ENCODE results near the gene C13orf46.

The C13orf46 gene

GRCh38 chr13:114008964-114009589 is 35.2 kb upstream of the C13orf46 start:
- no peaks in the 10 kb centered on the region for H3K4me1 ChIP-seq (ENCODE audit: control insufficient read depth, insufficient read depth, low read length)
- no peak overlapping the region for H3K4me3 ChIP-seq (ENCODE audit: low read depth, low read length)
- peaks cover 24% of the 10 kb centered on the region for H3K36me3 ChIP-seq (ENCODE audit: control insufficient read depth, insufficient read depth, low read length)
- no peaks in the 10 kb centered on the region for H3K9me3 ChIP-seq (ENCODE audit: control insufficient read depth, insufficient read depth, low read length)
- H3K9ac ChIP-seq (ENCODE audit: low read depth, low read length): no peak overlapping the region
- H3K27me3 ChIP-seq (ENCODE audit: control insufficient read depth, insufficient read depth, low read length): no peaks in the 10 kb centered on the region

GRCh38 chr13:114007566-114007965 is 33.7 kb upstream of the C13orf46 start:
- Histone ChIP-seq H3K4me1 (ENCODE audit: control insufficient read depth, insufficient read depth, low read length) (no peaks in the 10 kb centered on the region), H3K9me3 (ENCODE audit: control insufficient read depth, insufficient read depth, low read length) (no peaks in the 10 kb centered on the region), H3K36me3 (ENCODE audit: control insufficient read depth, insufficient read depth, low read length) (peaks cover 20% of the 10 kb centered on the region)

GRCh38 chr13:114005206-114005724 is 31.4 kb upstream of the C13orf46 start:
- H3K4me1 ChIP-seq (ENCODE audit: control insufficient read depth, insufficient read depth, low read length): no peaks in the 10 kb centered on the region
- no peak overlapping the region for H3K4me3 ChIP-seq (ENCODE audit: low read depth, low read length)
- H3K36me3 ChIP-seq (ENCODE audit: control insufficient read depth, insufficient read depth, low read length): peaks cover 12% of the 10 kb centered on the region
- no peak overlapping the region for H3K9ac ChIP-seq (ENCODE audit: low read depth, low read length)
- H3K9me3 ChIP-seq (ENCODE audit: control insufficient read depth, insufficient read depth, low read length): no peaks in the 10 kb centered on the region
- no peaks in the 10 kb centered on the region for H3K27me3 ChIP-seq (ENCODE audit: control insufficient read depth, insufficient read depth, low read length)

More at GRCh38 chr13:114007566-114007965, 33.7 kb upstream of the C13orf46 start:
- no peaks in the 10 kb centered on the region for H3K27me3 ChIP-seq (ENCODE audit: control insufficient read depth, insufficient read depth, low read length)
- H3K4me3 ChIP-seq (ENCODE audit: low read depth, low read length): no peak overlapping the region
- no peak overlapping the region for H3K9ac ChIP-seq (ENCODE audit: low read depth, low read length)

- H3K9ac ChIP-seq (ENCODE audit: low read depth, low read length): no peak overlapping the region
Observed at GRCh38 chr13:114004420-114005205, 30.7 kb upstream of the C13orf46 start.

GRCh38 chr13:114002771-114003321 is 29.0 kb upstream of the C13orf46 start:
- no peaks in the 10 kb centered on the region for H3K9me3 ChIP-seq (ENCODE audit: control insufficient read depth, insufficient read depth, low read length)
- no peak overlapping the region for H3K4me3 ChIP-seq (ENCODE audit: low read depth, low read length)
- no peaks in the 10 kb centered on the region for H3K4me1 ChIP-seq (ENCODE audit: control insufficient read depth, insufficient read depth, low read length)
- H3K27me3 ChIP-seq (ENCODE audit: control insufficient read depth, insufficient read depth, low read length): no peaks in the 10 kb centered on the region
- H3K9ac ChIP-seq (ENCODE audit: low read depth, low read length): no peak overlapping the region
- peaks cover 10% of the 10 kb centered on the region for H3K36me3 ChIP-seq (ENCODE audit: control insufficient read depth, insufficient read depth, low read length)

More at GRCh38 chr13:114004420-114005205, 30.7 kb upstream of the C13orf46 start:
- H3K4me1 ChIP-seq (ENCODE audit: control insufficient read depth, insufficient read depth, low read length): no peaks in the 10 kb centered on the region
- peaks cover 8% of the 10 kb centered on the region for H3K36me3 ChIP-seq (ENCODE audit: control insufficient read depth, insufficient read depth, low read length)
- no peaks in the 10 kb centered on the region for H3K9me3 ChIP-seq (ENCODE audit: control insufficient read depth, insufficient read depth, low read length)
- H3K4me3 ChIP-seq (ENCODE audit: low read depth, low read length): no peak overlapping the region
- no peaks in the 10 kb centered on the region for H3K27me3 ChIP-seq (ENCODE audit: control insufficient read depth, insufficient read depth, low read length)

- no peaks in the 10 kb centered on the region for H3K27me3 ChIP-seq (ENCODE audit: control insufficient read depth, insufficient read depth, low read length)
- H3K4me1 ChIP-seq (ENCODE audit: control insufficient read depth, insufficient read depth, low read length): no peaks in the 10 kb centered on the region
- H3K4me3 ChIP-seq (ENCODE audit: low read depth, low read length): no peak overlapping the region
- no peaks in the 10 kb centered on the region for H3K9me3 ChIP-seq (ENCODE audit: control insufficient read depth, insufficient read depth, low read length)
- peaks cover 13% of the 10 kb centered on the region for H3K36me3 ChIP-seq (ENCODE audit: control insufficient read depth, insufficient read depth, low read length)
- H3K9ac ChIP-seq (ENCODE audit: low read depth, low read length): no peak overlapping the region
Observed at GRCh38 chr13:114002009-114002544, 28.2 kb upstream of the C13orf46 start.

GRCh38 chr13:114001331-114002008 is 27.6 kb upstream of the C13orf46 start:
- no peaks in the 10 kb centered on the region for H3K9me3 ChIP-seq (ENCODE audit: control insufficient read depth, insufficient read depth, low read length)
- H3K9ac ChIP-seq (ENCODE audit: low read depth, low read length): no peak overlapping the region
- no peak overlapping the region for H3K4me3 ChIP-seq (ENCODE audit: low read depth, low read length)
- H3K27me3 ChIP-seq (ENCODE audit: control insufficient read depth, insufficient read depth, low read length): no peaks in the 10 kb centered on the region
- H3K36me3 ChIP-seq (ENCODE audit: control insufficient read depth, insufficient read depth, low read length): peaks cover 17% of the 10 kb centered on the region
- no peaks in the 10 kb centered on the region for H3K4me1 ChIP-seq (ENCODE audit: control insufficient read depth, insufficient read depth, low read length)

GRCh38 chr13:114000151-114001040 is 26.5 kb upstream of the C13orf46 start:
- Histone ChIP-seq H3K9me3 (ENCODE audit: control insufficient read depth, insufficient read depth, low read length) (no peaks in the 10 kb centered on the region), H3K4me3 (ENCODE audit: low read depth, low read length) (no peak overlapping the region), H3K9ac (ENCODE audit: low read depth, low read length) (no peak overlapping the region), H3K27me3 (ENCODE audit: control insufficient read depth, insufficient read depth, low read length) (no peaks in the 10 kb centered on the region), H3K4me1 (ENCODE audit: control insufficient read depth, insufficient read depth, low read length) (no peaks in the 10 kb centered on the region), H3K36me3 (ENCODE audit: control insufficient read depth, insufficient read depth, low read length) (peaks cover 21% of the 10 kb centered on the region)

- Histone ChIP-seq H3K27me3 (ENCODE audit: control insufficient read depth, insufficient read depth, low read length) (no peaks in the 10 kb centered on the region), H3K4me1 (ENCODE audit: control insufficient read depth, insufficient read depth, low read length) (no peaks in the 10 kb centered on the region), H3K36me3 (ENCODE audit: control insufficient read depth, insufficient read depth, low read length) (peaks cover 20% of the 10 kb centered on the region), H3K4me3 (ENCODE audit: low read depth, low read length) (no peak overlapping the region), H3K9me3 (ENCODE audit: control insufficient read depth, insufficient read depth, low read length) (no peaks in the 10 kb centered on the region), H3K9ac (ENCODE audit: low read depth, low read length) (no peak overlapping the region)
Observed at GRCh38 chr13:113999618-113999910, 25.7 kb upstream of the C13orf46 start.

GRCh38 chr13:113998781-113999617 is 25.1 kb upstream of the C13orf46 start:
- Histone ChIP-seq H3K9ac (ENCODE audit: low read depth, low read length) (no peak overlapping the region), H3K9me3 (ENCODE audit: control insufficient read depth, insufficient read depth, low read length) (no peaks in the 10 kb centered on the region), H3K4me3 (ENCODE audit: low read depth, low read length) (no peak overlapping the region), H3K36me3 (ENCODE audit: control insufficient read depth, insufficient read depth, low read length) (peaks cover 20% of the 10 kb centered on the region), H3K27me3 (ENCODE audit: control insufficient read depth, insufficient read depth, low read length) (no peaks in the 10 kb centered on the region), H3K4me1 (ENCODE audit: control insufficient read depth, insufficient read depth, low read length) (no peaks in the 10 kb centered on the region)

All from iPS-15b (cell line).